NCI-H1930 (cell line): ENCODE measurements around the gene PLA2G4D.

ENCODE experiments used
- DNase-seq, 2 experiments: peaks; one replicate each; lab custom pipeline; 2025; lab: John Stamatoyannopoulos, UW

PLA2G4D gene

GRCh38 chr15:42050484-42051255, 43.7 kb downstream of the PLA2G4D start:
- DNase-seq, result no peak

GRCh38 chr15:42048821-42049200, 45.6 kb downstream of the PLA2G4D start:
- no peak for DNase-seq

DNA sequence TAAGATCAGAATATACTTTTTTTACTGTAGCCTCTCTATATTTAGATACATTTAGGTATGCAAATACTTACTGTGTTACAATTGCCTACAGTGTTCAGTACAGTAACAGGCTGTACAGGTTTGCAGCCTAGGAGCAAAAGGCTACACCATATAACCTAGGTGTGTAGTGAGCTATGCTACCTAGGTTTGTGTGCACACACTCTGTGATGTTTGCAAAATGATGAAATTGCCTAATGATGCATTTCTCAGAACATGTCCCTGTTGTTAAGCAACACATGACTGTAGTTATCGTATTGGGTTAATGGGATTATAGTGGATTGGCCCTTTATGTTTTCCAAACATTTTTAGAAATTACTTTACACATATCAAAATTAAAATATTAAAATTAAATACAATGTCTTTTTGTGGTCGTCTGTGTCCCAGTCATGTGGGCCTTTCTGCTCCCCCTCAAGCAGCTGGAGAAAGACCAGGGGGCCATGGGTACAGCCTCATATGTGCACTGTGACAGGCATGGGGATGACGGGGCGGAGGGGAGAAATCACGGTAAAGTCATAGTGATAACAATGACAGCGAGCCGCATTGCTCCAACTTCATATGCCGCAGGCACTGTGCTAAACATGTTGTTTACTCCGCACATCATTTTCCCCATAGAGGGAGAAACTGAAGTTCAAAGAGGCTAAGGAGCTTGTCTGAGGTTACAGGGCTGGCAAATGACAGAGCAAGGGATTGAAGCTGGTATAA, 46.1 kb downstream of the PLA2G4D start:
- DNase-seq, result no peak

DNA sequence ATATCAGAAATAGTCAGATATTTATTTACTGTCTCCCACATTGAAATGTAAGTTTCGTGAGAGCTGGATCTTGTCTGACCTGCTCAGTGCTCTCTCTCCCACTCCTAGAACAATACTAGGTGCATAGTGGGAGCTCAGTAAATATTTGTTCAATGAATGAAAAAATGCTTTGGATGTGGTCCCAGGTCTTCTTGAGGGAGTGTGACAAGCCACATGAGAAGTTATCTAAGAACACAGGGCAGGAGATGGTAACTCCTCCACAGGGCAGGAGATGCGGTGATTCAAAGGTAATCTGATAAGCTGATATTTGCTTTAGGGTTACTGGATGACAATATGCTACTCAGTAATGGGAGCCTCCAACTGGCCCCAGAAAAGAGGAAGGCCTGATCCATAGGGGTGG, 47.8 kb downstream of the PLA2G4D start:
- no peak for DNase-seq

DNA sequence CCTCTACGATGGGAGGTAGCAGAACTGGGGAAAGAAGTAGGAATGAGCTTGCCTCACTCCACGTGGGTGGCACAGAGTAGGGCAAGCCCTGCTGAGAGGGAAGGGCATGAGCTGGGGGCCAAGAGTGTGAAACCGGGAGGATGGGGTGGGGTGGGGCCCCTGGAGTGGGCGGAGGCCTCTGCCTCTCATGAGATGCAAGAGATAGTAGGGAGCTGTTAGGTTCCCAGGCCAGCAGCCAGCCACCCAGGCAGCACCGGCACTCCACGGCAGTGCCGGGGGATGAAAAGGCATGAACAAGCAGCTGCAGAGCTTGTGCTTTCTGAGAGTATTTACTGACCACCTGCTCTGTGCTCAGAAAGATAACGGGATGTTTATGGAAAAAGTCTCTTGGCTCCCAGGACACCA, 49.1 kb downstream of the PLA2G4D start:
- DNase-seq, result no peak

DNA sequence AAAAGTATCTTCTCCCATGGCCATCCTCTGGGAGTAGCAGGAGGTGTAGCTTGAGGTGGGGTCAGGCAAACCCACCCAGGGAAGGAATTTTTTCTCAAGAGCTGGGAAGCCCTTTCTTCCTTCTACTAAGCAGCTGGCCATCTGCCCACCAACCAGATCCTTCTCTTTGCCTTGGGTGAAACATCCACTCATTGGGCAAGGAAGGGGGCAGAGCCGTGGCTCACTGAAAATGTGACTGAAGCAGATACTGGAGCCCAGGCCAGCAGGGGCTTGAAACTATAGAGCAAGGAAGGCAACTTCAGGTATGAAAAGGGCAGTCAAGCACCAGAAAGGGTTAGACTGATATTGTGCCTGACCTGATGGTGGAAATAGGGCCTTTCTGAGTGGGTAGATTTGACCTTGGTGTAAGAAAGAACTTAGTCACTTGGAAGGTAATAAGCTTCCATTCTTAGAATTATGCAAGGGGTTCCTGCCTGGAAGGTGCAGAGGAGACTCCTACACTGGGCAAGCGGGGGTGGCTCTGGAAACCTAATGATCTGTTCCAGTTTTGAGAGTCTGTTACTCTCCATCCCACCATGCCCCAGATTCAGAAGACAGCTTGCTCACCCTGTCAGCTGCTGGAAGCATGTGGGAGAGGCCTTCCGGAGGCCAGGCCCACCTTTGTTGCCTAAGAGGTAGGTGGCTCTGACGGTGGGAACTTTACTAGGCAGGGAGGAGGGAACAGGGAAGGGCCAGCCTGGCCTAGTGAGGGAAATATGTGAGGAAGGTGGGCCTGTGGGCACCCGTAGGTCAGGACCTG, 51.6 kb downstream of the PLA2G4D start:
- DNase-seq, result no peak

GRCh38 chr15:42038401-42038800, 56.0 kb downstream of the PLA2G4D start:
- no peak for DNase-seq

- no peak for DNase-seq
These were observed 56.7 kb downstream of the PLA2G4D start for GRCh38 chr15:42037656-42038055.

- no peak for DNase-seq
These were observed 57.4 kb downstream of the PLA2G4D start for GRCh38 chr15:42036966-42037365.

GRCh38 chr15:42036112-42036905, 58.1 kb downstream of the PLA2G4D start:
- no peak for DNase-seq

DNA sequence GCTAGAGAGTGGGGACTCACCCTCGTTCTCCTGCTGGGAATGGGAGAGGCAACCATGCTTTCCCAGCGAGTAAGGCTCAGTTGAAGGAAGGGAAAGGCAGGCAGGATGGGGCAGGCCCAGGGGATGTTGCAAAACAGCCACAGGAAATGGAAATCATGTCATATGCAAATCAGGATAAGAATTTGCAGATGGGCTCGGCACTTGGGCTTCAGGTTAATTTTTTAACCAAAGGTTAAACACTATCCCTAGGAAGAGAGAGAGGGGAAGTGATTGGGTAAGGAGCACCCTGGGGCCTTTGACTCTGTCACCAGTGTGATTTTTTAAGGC, 59.0 kb downstream of the PLA2G4D start:
- no peak for DNase-seq

DNA sequence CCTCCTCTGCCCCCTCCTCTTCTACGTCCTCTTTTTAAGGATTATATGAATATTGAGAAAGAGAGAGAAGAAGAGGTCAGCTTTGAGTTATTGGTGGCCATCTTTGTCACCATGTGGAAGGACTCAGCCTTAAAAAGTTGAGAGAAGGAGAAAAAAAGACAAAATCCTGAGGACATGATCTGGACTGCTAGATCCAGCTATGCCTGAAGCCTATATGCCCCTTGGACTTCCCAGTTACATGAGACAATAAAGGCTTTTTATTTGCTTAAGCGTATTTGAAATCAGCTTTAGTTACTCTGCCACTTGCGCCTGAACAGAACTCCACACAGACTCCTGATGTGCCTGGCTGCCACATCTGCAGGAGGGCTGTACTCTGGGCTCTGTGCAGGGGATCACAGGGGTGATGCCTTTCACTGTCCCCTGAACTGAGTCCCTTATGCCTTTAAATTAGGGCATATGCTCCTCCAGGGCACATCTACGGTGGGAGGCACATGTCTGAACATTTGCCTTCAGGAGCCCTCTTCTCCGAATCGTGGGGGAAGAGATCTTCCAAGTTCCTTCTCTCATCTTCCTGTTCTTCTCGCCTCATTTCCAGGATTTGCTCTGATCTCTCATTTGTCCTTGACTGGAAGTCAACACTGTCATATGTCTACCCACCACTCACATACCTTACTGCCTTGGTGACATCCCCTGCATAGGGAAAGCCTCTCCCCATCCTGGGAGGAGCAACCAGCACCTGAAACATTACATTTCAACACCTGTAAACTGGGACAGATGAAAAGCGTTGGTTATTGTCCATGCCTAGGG, 59.5 kb downstream of the PLA2G4D start:
- DNase-seq, result no peak

DNA sequence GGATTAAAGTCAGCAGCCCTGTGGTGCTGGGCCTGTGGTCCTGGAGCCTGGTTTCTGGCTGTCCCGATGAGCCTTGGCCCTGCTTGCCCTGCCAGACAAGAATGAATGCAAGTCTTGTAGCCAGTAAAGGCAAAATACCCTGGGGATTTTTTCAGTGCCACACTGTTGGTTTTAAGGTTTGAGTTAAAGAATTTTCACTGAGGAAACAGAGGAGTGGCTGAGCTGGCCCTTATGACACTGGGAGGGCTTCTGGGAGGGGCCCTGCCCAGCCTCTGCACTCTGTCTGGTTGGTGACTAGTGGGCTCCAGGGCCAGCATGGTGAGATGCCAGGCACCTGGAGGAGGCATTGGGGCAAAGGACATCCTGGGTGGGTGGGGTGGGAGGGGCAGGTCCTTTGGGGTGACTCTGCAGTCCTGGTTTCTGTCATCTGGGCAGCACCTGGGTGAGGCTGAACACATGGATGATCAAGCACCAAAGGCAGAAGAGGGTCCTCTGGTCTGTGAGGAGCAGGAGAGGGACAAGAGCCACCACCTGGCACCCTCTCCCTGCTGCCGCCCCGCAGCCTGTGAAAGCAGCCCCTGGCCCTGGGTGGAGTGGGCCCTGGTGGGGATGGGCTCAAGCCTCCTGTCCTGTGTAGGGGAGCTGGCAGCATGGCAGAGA, 61.0 kb downstream of the PLA2G4D start:
- no peak for DNase-seq

GRCh38 chr15:42032376-42033213, 61.8 kb downstream of the PLA2G4D start:
- no peak for DNase-seq

GRCh38 chr15:42031198-42031915, 63.0 kb downstream of the PLA2G4D start:
- DNase-seq, result no peak

DNA sequence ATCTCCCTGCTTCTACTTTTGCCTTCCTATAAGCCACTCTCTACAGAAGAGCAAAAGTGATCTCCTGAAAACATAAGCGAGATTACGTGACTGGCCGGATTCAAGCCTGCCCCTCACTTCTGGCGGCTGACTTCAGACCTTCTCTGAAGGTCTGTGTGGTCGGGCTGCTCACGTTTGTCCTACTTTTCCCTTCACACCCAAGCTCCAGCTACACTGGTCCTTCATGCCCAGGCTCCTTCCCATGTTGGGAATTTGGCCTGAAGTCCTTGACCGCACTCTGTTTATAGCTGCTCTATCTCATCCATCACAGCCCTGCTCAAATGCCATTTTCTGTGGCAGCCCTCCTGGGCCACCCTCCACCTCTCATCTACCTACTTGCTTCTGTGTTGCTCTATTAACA, 66.8 kb downstream of the PLA2G4D start:
- DNase-seq, result no peak

DNA sequence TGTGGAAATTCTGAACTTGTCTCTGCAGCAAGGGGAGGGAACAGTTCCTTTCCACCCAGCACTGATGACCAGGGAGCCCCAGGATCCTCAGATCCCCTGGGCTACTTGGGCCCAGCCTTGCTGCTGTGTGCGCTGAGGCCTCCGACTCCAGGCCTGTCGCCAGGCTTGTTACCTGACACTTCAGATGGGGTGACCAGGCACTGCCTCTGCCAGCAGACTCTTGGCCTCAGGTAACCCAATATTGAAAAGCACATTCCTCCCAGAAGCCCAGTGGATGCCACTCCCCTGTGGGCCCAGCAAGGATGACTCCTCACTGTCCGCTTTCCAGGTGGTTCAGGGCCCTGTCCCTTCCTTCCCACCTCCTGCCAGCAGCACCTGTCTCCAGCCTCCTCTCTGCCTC, 70.1 kb downstream of the PLA2G4D start:
- DNase-seq, result no peak

- no peak for DNase-seq
These were observed 72.8 kb downstream of the PLA2G4D start for GRCh38 chr15:42021593-42021992.

DNA sequence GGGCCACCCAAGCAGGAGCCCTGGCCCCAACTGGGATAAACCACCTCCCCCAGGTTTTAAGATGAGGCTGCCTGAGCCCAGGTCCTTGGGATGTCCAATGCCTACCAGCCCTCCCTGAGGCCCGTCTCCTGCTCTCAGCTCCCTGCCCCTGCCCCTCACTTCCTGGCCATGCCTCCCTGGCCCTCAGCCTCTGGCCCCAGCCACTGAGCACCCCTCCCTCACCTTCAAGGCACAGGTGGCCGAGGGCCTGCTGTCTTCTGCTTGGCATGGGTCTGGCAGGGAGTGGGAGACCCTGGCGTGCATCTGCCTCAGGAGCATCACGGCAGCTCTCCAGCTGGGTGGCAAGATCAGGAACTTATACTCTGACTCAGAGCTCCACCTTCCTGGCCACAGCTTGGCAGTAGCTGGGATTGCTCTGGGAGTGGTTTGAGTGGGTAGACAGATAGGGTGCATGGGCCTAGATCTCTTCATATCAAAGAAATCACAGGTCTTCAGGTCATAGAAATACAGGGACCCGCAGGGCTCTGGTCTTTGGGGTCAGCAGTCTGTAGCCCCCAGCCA, 73.6 kb downstream of the PLA2G4D start, which contains the start of gene PLA2G4E:
PLA2G4E (minus strand) TSS at position 330 of the 561 bp plus-strand sequence; CDS start at position 318, 12 bp downstream.
- no peak for DNase-seq
